HepG2 (cell line): Measurements from ENCODE around the gene HOXD12. TPM values are rescaled to one million over a fixed set of nuclear protein-coding genes. Genes with fewer than 3 reads are reported as not detected.

Source experiments
- ATF2 ChIP-seq: sonication (generic); formaldehyde crosslinking; IDR thresholded peaks from 2 replicates; pipeline ENCODE4 v1.4.0; 2020; ENCODE audit warnings: missing genetic modification reagents
- CREBL2 ChIP-seq: sonication (generic); formaldehyde crosslinking; IDR thresholded peaks from 2 replicates; pipeline ENCODE4 v1.8.1; 2023; ENCODE audit warnings: missing genetic modification reagents, mild to moderate bottlenecking, borderline replicate concordance
- CSRNP1 ChIP-seq: sonication (generic); formaldehyde crosslinking; IDR thresholded peaks from 2 replicates; pipeline ENCODE4 v1.8.1; 2023; ENCODE audit warnings: mild to moderate bottlenecking, missing genetic modification reagents
- ERF ChIP-seq: IDR thresholded peaks from 2 replicates; pipeline ENCODE4 v1.6.1; 2018; ENCODE audit warnings: missing biosample characterization, missing genetic modification reagents
- GFI1 ChIP-seq: sonication (generic); formaldehyde crosslinking; IDR thresholded peaks from 2 replicates; pipeline ENCODE4 v1.5.0; 2020; ENCODE audit warnings: missing genetic modification reagents, mild to moderate bottlenecking, borderline replicate concordance
- GLI4 ChIP-seq: sonication (generic); formaldehyde crosslinking; IDR thresholded peaks from 2 replicates; pipeline ENCODE4 v1.5.1; 2020; ENCODE audit warnings: missing genetic modification reagents, mild to moderate bottlenecking, moderate library complexity, borderline replicate concordance
- HNRNPK ChIP-seq: fragments of 200-400 bp; formaldehyde crosslinking; IDR thresholded peaks from 2 replicates; pipeline ENCODE4 v1.6.1; 2018; ENCODE audit warnings: low read length, low read depth, moderate library complexity, mild to moderate bottlenecking; ENCODE audit not compliant: poor library complexity, severe bottlenecking
- HOXD1 ChIP-seq: sonication (generic); formaldehyde crosslinking; IDR thresholded peaks from 2 replicates; pipeline ENCODE4 v1.5.0; 2020; ENCODE audit warnings: missing genetic modification reagents
- MATR3 ChIP-seq: sonication (generic); formaldehyde crosslinking; IDR thresholded peaks from 2 replicates; pipeline ENCODE4 v1.4.0; 2020; ENCODE audit warnings: missing genetic modification reagents
- MTF1 ChIP-seq: sonication (generic); formaldehyde crosslinking; IDR thresholded peaks from 2 replicates; pipeline ENCODE4 v1.5.0; 2020; ENCODE audit warnings: missing genetic modification reagents
- NR2F6 ChIP-seq, 2 experiments: IDR thresholded peaks; 2 replicates each; pipeline ENCODE4 v1.6.1; 2016; ENCODE audit warnings: antibody characterized with exemption in 1 of 2, mild to moderate bottlenecking in 1 of 2
- TCF7 ChIP-seq: sonication (generic); IDR thresholded peaks from 2 replicates; pipeline ENCODE4 v1.6.1; 2016; ENCODE audit warnings: antibody characterized with exemption, low read depth
- TEAD3 ChIP-seq: optimal IDR thresholded peaks from 2 replicates; pipeline ENCODE3; 2016; ENCODE audit warnings: borderline replicate concordance
- TFE3 ChIP-seq: IDR thresholded peaks from 2 replicates; pipeline ENCODE4 v1.6.1; 2016
- USF2 ChIP-seq, 2 experiments: sonication (generic) in 1 of 2; formaldehyde crosslinking in 1 of 2; IDR thresholded peaks; 2 replicates each; pipeline versions ENCODE4 v1.5.1 to v1.6.1; 2011 to 2020; ENCODE audit warnings: borderline replicate concordance in 1 of 2, low read depth in 1 of 2, low read length in 1 of 2, mild to moderate bottlenecking in 1 of 2, missing genetic modification reagents in 1 of 2, moderate library complexity in 1 of 2
- ZNF296 ChIP-seq: sonication (generic); formaldehyde crosslinking; conservative IDR thresholded peaks from 2 replicates; pipeline ENCODE4 v1.5.0; 2020; ENCODE audit warnings: mild to moderate bottlenecking, missing genetic modification reagents
- ZNF597 ChIP-seq: sonication (generic); formaldehyde crosslinking; IDR thresholded peaks from 2 replicates; pipeline ENCODE4 v1.5.0; 2020; ENCODE audit warnings: missing genetic modification reagents
- ZNF746 ChIP-seq: sonication (generic); formaldehyde crosslinking; IDR thresholded peaks from 2 replicates; pipeline ENCODE4 v1.8.0; 2022; ENCODE audit warnings: mild to moderate bottlenecking, missing genetic modification reagents
- polyA plus RNA-seq, 8 experiments: library from polyadenylated mRNA; depleted of rRNA in 3 of 8; stranded (reverse) in 7 of 8; unstranded in 1 of 8; fragments of >200 nt; fragmentation: Illumina TruSeq in 4 of 8; extraction: Trizol in 4 of 8; gene quantifications; 2 replicates each; pipeline versions ENCODE4 v1.2.1 to v1.2.3, GENCODE V29; 2011 to 2016; ENCODE audit warnings: low read depth in 4 of 8, missing spikeins in 1 of 8, mixed read lengths in 1 of 8; ENCODE audit not compliant: insufficient read depth in 1 of 8
- total RNA-seq, 5 experiments: library from RNA; depleted of rRNA; stranded (reverse); fragments of >200 nt; fragmentation: Illumina TruSeq; extraction: Trizol; gene quantifications; 2 replicates each; pipeline ENCODE4 v1.2.3, GENCODE V29; 2016; ENCODE audit warnings: low read depth in 1 of 5

HOXD12 gene
- total and polyA plus RNA-seq, 2 of the 13 experiments (the other 11 are each of a cell fraction or from before 2014, with no cell fraction given), result not detected

- TF ChIP-seq HNRNPK (no peak), GFI1 (CRISPR knock-in tag) (no peak), ZNF296 (CRISPR knock-in tag) (no peak), USF2 (IDR thresholded peaks at IDR 0.05; ENCODE audit: low read depth, low read length) (no peak), USF2 (CRISPR knock-in tag; IDR thresholded peaks at IDR 0.05; ENCODE audit: borderline replicate concordance) (0 out of 2 replicates have a peak, but pooled peaks have one; percentile 23), ZNF597 (no peak), MATR3 (no peak), HOXD1 (no peak), NR2F6 (IDR thresholded peaks at IDR 0.05) (no peak), NR2F6 (CRISPR knock-in tag; IDR thresholded peaks at IDR 0.05) (peak; percentile 22; the same call in 1 of the 2 replicates), CSRNP1 (CRISPR knock-in tag) (no peak), ATF2 (no peak), GLI4 (CRISPR knock-in tag) (peak; percentile 49; the same call in 1 of the 2 replicates), ZNF746 (no peak), TFE3 (CRISPR knock-in tag) (0 out of 2 replicates have a peak, but pooled peaks have one; percentile 32), TEAD3 (peak; percentile 49), MTF1 (CRISPR knock-in tag) (no peak), CREBL2 (no peak), TCF7 (no peak), ERF (peak; percentile 63; the same call in 1 of the 2 replicates)
These were observed 2.4 kb upstream of the HOXD12 start (continued) for GRCh38 chr2:176096986-176097819.
